WERI-Rb-1 (cell line): Measurements from ENCODE around the gene KLRB1.
"Not testable (repeated sequence)": the region's sequence is repeated elsewhere in the genome, so short reads cannot be mapped to it uniquely, and the experiment has no call there.

Source experiments
- DNase-seq: peaks from one replicate; pipeline ENCODE4 v3.0.0-alpha.2; 2020
- H3K27ac ChIP-seq: fragments of 250-450 bp; sonication (Bioruptor Pico); 2 replicates; pipeline ENCODE4 v1.5.1; 2020; ENCODE audit warnings: mild to moderate bottlenecking, moderate library complexity
- H3K27me3 ChIP-seq: fragments of 250-450 bp; sonication (Bioruptor Pico); 2 replicates; pipeline ENCODE4 v1.5.1; 2021; ENCODE audit warnings: mild to moderate bottlenecking, low read depth, moderate library complexity; ENCODE audit not compliant: insufficient read depth, severe bottlenecking
- H3K36me3 ChIP-seq: fragments of 250-450 bp; sonication (Bioruptor Pico); 2 replicates; pipeline ENCODE4 v1.5.1; 2020; ENCODE audit warnings: mild to moderate bottlenecking, moderate library complexity
- H3K4me3 ChIP-seq: 2 replicates; pipeline ENCODE4 v1.5.1; 2011; ENCODE audit warnings: low read depth, mild to moderate bottlenecking, control low read depth, low read length
- H3K9me3 ChIP-seq: fragments of 250-450 bp; sonication (Bioruptor Pico); 2 replicates; pipeline ENCODE4 v1.5.1; 2021; ENCODE audit warnings: mild to moderate bottlenecking, moderate library complexity; ENCODE audit not compliant: severe bottlenecking
- TF ChIP-seq, protein P1 (sequence below): IDR thresholded peaks from 2 replicates; pipeline ENCODE4 v1.5.1; 2011; ENCODE audit warnings: low read depth, mild to moderate bottlenecking, control low read depth, inconsistent platforms, low read length

KLRB1 gene

DNA sequence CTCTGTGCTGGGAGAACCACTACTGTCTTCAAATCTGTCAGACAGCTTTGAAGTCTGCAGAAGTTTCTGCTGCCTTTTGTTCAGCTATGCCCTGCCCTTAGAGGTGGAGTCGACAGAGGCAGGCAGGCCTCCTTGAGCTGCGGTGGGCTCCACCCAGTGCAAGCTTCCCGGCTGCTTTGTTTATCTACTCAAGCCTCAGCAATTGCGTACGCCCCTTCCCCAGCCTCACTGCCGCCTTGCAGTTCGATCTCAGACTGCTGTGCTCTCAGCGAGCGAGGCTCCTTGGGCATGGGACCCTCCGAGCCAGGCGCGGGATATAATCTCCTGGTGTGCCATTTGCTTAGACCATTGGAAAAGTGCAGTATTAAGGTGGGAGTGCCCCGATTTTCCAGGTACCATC lies 25.1 kb upstream of the KLRB1 start:
- DNase-seq = no peak

DNA sequence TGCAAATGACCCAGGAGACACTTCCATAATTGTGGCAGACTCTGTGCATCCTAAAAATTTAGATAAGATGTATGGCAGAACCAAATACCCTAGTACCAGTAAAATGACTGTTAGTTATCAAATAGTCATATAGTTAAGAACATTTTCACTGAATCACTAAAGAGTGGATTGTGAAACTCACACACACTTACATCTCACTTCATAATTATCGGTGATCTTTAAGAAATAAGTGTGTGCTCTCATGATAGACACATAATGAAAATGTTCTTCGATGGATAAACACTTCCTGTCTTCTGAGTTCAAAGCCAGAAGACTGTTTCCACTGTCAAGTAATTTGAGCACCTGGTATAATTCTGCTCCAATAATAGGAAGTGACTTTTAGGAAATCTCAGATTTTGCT lies 19.1 kb upstream of the KLRB1 start:
- no peaks in the 10 kb centered on the region for H3K9me3 ChIP-seq
- no peaks in the 10 kb centered on the region for H3K36me3 ChIP-seq
- H3K27ac ChIP-seq = no peak overlapping the region
- DNase-seq = no peak
- TF ChIP-seq, protein P1, sequence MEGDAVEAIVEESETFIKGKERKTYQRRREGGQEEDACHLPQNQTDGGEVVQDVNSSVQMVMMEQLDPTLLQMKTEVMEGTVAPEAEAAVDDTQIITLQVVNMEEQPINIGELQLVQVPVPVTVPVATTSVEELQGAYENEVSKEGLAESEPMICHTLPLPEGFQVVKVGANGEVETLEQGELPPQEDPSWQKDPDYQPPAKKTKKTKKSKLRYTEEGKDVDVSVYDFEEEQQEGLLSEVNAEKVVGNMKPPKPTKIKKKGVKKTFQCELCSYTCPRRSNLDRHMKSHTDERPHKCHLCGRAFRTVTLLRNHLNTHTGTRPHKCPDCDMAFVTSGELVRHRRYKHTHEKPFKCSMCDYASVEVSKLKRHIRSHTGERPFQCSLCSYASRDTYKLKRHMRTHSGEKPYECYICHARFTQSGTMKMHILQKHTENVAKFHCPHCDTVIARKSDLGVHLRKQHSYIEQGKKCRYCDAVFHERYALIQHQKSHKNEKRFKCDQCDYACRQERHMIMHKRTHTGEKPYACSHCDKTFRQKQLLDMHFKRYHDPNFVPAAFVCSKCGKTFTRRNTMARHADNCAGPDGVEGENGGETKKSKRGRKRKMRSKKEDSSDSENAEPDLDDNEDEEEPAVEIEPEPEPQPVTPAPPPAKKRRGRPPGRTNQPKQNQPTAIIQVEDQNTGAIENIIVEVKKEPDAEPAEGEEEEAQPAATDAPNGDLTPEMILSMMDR = no peak
- H3K27me3 ChIP-seq = no peaks in the 10 kb centered on the region
- H3K4me3 ChIP-seq = no peak overlapping the region

More for the DNA sequence above, 25.1 kb upstream of the KLRB1 start:
- no peaks in the 10 kb centered on the region for H3K36me3 ChIP-seq
- no peak overlapping the region for H3K27ac ChIP-seq
- no peak overlapping the region for H3K4me3 ChIP-seq
- TF ChIP-seq, protein P1 = no peak
- no peaks in the 10 kb centered on the region for H3K9me3 ChIP-seq
- no peaks in the 10 kb centered on the region for H3K27me3 ChIP-seq

- Histone ChIP-seq H3K36me3 (no peaks in the 10 kb centered on the region), H3K4me3 (no peak overlapping the region), H3K9me3 (no peaks in the 10 kb centered on the region), H3K27me3 (no peaks in the 10 kb centered on the region), H3K27ac (no peak overlapping the region)
- TF ChIP-seq, protein P1 = no peak
- DNase-seq = no peak
Observed at GRCh38 chr12:9626291-9626690, 18.6 kb upstream of the KLRB1 start.

- Histone ChIP-seq H3K4me3 (no peak overlapping the region), H3K27ac (no peak overlapping the region), H3K27me3 (no peaks in the 10 kb centered on the region), H3K9me3 (no peaks in the 10 kb centered on the region), H3K36me3 (no peaks in the 10 kb centered on the region)
- no peak for DNase-seq
- TF ChIP-seq, protein P1 = no peak
Observed at GRCh38 chr12:9625019-9625418, 17.3 kb upstream of the KLRB1 start.

- no peaks in the 10 kb centered on the region for H3K9me3 ChIP-seq
- H3K27ac ChIP-seq = no peak overlapping the region
- TF ChIP-seq, protein P1 = no peak
- DNase-seq = no peak
- no peaks in the 10 kb centered on the region for H3K36me3 ChIP-seq
- H3K27me3 ChIP-seq = no peaks in the 10 kb centered on the region
- H3K4me3 ChIP-seq = no peak overlapping the region
Observed at GRCh38 chr12:9619411-9620179, 11.9 kb upstream of the KLRB1 start.

DNA sequence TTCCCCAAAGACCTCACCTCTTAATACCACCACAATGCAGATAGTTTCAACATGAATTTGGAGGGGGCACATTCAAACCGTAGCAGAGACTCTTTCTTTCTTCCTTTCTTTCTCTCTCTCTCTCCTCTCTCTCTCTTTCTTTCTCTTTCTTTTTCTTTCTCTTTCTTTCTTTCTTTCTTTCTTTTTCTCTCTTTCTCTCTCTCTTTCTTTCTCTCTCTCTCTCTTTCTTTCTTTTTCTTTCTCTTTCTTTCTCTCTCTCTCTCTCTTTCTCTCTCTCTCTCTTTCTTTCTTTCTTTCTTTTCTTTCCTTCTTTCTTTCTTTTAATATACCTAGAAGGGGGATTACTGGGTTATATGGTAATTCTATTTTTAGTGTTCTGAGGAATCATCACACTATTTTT lies 11.2 kb upstream of the KLRB1 start:
- DNase-seq, H3K9me3 ChIP-seq, H3K27me3 ChIP-seq, H3K36me3 ChIP-seq, H3K27ac ChIP-seq, H3K4me3 ChIP-seq: not testable (repeated sequence)
